SK-N-SH (cell line): ENCODE data around the gene METTL1. TPM values are rescaled to one million over a fixed set of nuclear protein-coding genes. Genes with fewer than 3 reads are reported as not detected.

ENCODE experiments used
- CTCF ChIA-PET: fragments of 300-600, 350-600 bp; formaldehyde crosslinking; extraction: SDS; loops from one replicate; lab custom pipeline; 2021; lab: Yijun Ruan, JAX
- POLR2A ChIA-PET: fragments of 350-600 bp; sonication (Branson Sonifier 250); formaldehyde crosslinking; extraction: SDS; loops from one replicate; lab custom pipeline; 2020; ENCODE audit warnings: antibody characterized with exemption, inconsistent platforms; lab: Yijun Ruan, JAX
- DNase-seq: peaks from one replicate; pipeline ENCODE4 v3.0.0; 2012
- H2AFZ ChIP-seq: fragments of 200-600 bp; sonication (generic); 2 replicates; pipeline ENCODE4 v1.8.1; 2016; ENCODE audit warnings: antibody characterized with exemption, mild to moderate bottlenecking, low read depth
- H3F3A ChIP-seq: fragments of 200-600 bp; sonication (generic); replicated peaks from 2 replicates; pipeline ENCODE3; 2016; ENCODE audit warnings: antibody characterized with exemption, mild to moderate bottlenecking; ENCODE audit not compliant: insufficient read depth
- H3K27ac ChIP-seq, 2 experiments: fragments of 200-500 bp in 1 of 2; fragments of 200-600 bp in 1 of 2; sonication (Bioruptor generic) in 1 of 2; sonication (generic), shearing (Covaris generic) in 1 of 2; 2 replicates each; pipeline versions ENCODE4 v1.5.1 to v1.6.1; 2014 to 2016; ENCODE audit warnings: low read depth in 2 of 2, inconsistent platforms in 1 of 2, low read length in 1 of 2, mild to moderate bottlenecking in 1 of 2, mixed read lengths in 1 of 2
- H3K27me3 ChIP-seq: fragments of 200-600 bp; sonication (generic), shearing (Covaris generic); 2 replicates; pipeline ENCODE4 v1.6.1; 2016; ENCODE audit warnings: mixed run types; ENCODE audit not compliant: insufficient read depth
- H3K36me3 ChIP-seq, 2 experiments: fragments of 200-500 bp in 1 of 2; fragments of 200-600 bp in 1 of 2; sonication (Bioruptor generic) in 1 of 2; sonication (generic) in 1 of 2; replicated peaks in 1 of 2; 2 replicates each; pipeline versions ENCODE3 to v1.5.1; 2014 to 2016; ENCODE audit warnings: low read length in 1 of 2, mild to moderate bottlenecking in 1 of 2; ENCODE audit not compliant: insufficient read depth in 2 of 2, control insufficient read depth in 1 of 2
- H3K4me1 ChIP-seq, 2 experiments: fragments of 200-500 bp in 1 of 2; fragments of 200-600 bp in 1 of 2; sonication (Bioruptor generic) in 1 of 2; sonication (generic), shearing (Covaris generic) in 1 of 2; 2 replicates each; pipeline versions ENCODE4 v1.5.1 to v1.6.1; 2014 to 2016; ENCODE audit warnings: low read depth in 1 of 2, low read length in 1 of 2, mixed run types in 1 of 2; ENCODE audit not compliant: insufficient read depth in 2 of 2, control insufficient read depth in 1 of 2
- H3K4me2 ChIP-seq: fragments of 200-600 bp; sonication (generic), shearing (Covaris generic); 2 replicates; pipeline ENCODE4 v1.6.1; 2017; ENCODE audit warnings: mixed run types
- H3K4me3 ChIP-seq, 2 experiments: fragments of 200-500 bp in 1 of 2; fragments of 200-600 bp in 1 of 2; sonication (Bioruptor generic) in 1 of 2; sonication (generic), shearing (Covaris generic) in 1 of 2; 2 replicates each; pipeline versions ENCODE4 v1.5.1 to v1.8.1; 2014 to 2016; ENCODE audit warnings: low read depth in 2 of 2, inconsistent platforms in 1 of 2, low read length in 1 of 2, mild to moderate bottlenecking in 1 of 2, mixed read lengths in 1 of 2, moderate library complexity in 1 of 2
- H3K79me2 ChIP-seq: fragments of 200-600 bp; sonication (generic); 2 replicates; pipeline ENCODE4 v1.8.1; 2017; ENCODE audit warnings: mild to moderate bottlenecking; ENCODE audit not compliant: insufficient read depth
- H3K9ac ChIP-seq: fragments of 200-600 bp; sonication (generic); 2 replicates; pipeline ENCODE4 v1.6.1; 2017; ENCODE audit warnings: mixed run types
- H3K9me2 ChIP-seq: fragments of 200-600 bp; sonication (generic); 2 replicates; pipeline ENCODE4 v1.6.1; 2017; ENCODE audit warnings: mixed run types
- H3K9me3 ChIP-seq: fragments of 200-600 bp; sonication (generic); 2 replicates; pipeline ENCODE4 v1.6.1; 2017; ENCODE audit warnings: mixed run types, mild to moderate bottlenecking, moderate library complexity
- H4K20me1 ChIP-seq: fragments of 200-600 bp; sonication (generic); 2 replicates; pipeline ENCODE4 v1.6.1; 2017; ENCODE audit warnings: mild to moderate bottlenecking, mixed run types; ENCODE audit not compliant: insufficient read depth
- EP300 ChIP-seq, 2 experiments: IDR thresholded peaks; 2 replicates each; pipeline versions ENCODE4 v1.4.0 to v1.6.1; 2012; ENCODE audit warnings: borderline replicate concordance in 1 of 2, low read depth in 1 of 2, low read length in 1 of 2
- FOSL2 ChIP-seq: IDR thresholded peaks from 2 replicates; pipeline ENCODE4 v1.4.0; 2012; ENCODE audit warnings: low read depth, mild to moderate bottlenecking, moderate library complexity, borderline replicate concordance
- MAX ChIP-seq: IDR thresholded peaks from 2 replicates; pipeline ENCODE4 v1.4.0; 2012; ENCODE audit warnings: low read depth
- MEF2A ChIP-seq: IDR thresholded peaks from 2 replicates; pipeline ENCODE4 v1.4.0; 2012; ENCODE audit warnings: low read depth, borderline replicate concordance
- MXI1 ChIP-seq: IDR thresholded peaks from 2 replicates; pipeline ENCODE4 v1.6.1; 2012; ENCODE audit warnings: mild to moderate bottlenecking, low read depth, low read length, improper control_type of control experiment
- NRF1 ChIP-seq: IDR thresholded peaks from 2 replicates; pipeline ENCODE4 v1.6.1; 2012; ENCODE audit warnings: low read depth, mild to moderate bottlenecking, low read length
- PBX3 ChIP-seq: IDR thresholded peaks from 2 replicates; pipeline ENCODE4; 2012
- POLR2AphosphoS5 ChIP-seq: IDR thresholded peaks from 2 replicates; pipeline ENCODE4 v1.6.1; 2012; ENCODE audit warnings: low read depth, low read length
- TAF1 ChIP-seq: IDR thresholded peaks from 2 replicates; pipeline ENCODE4 v1.6.1; 2012; ENCODE audit warnings: low read depth, mild to moderate bottlenecking, low read length, moderate library complexity, borderline replicate concordance
- TEAD4 ChIP-seq: IDR thresholded peaks from 2 replicates; pipeline ENCODE4 v1.4.0; 2012; ENCODE audit warnings: mild to moderate bottlenecking, borderline replicate concordance; ENCODE audit not compliant: insufficient read depth
- USF1 ChIP-seq: IDR thresholded peaks from 2 replicates; pipeline ENCODE4 v1.4.0; 2012; ENCODE audit warnings: low read depth, borderline replicate concordance
- WGBS: methylation state at CpG from one replicate; pipeline ENCODE4 v1.1.6; 2017; ENCODE audit warnings: low lambda C conversion rate; 5-methylcytosine and 5-hydroxymethylcytosine counted together
- polyA plus RNA-seq, 3 experiments: library from polyadenylated mRNA; depleted of rRNA; stranded (reverse); fragments of >200 nt; gene quantifications; 2 replicates each; pipeline ENCODE4 v1.2.3, GENCODE V29; 2012
- small RNA-seq, 7 experiments: library from RNA; depleted of rRNA; stranded (forward); fragments of <200 nt; gene quantifications; one replicate each; pipeline ENCODE3, GENCODE V24; 2012

METTL1 gene
- polyA plus RNA-seq, 1 of the 3 experiments (the other 2 are of a cell fraction) = 28.0 TPM

DNA sequence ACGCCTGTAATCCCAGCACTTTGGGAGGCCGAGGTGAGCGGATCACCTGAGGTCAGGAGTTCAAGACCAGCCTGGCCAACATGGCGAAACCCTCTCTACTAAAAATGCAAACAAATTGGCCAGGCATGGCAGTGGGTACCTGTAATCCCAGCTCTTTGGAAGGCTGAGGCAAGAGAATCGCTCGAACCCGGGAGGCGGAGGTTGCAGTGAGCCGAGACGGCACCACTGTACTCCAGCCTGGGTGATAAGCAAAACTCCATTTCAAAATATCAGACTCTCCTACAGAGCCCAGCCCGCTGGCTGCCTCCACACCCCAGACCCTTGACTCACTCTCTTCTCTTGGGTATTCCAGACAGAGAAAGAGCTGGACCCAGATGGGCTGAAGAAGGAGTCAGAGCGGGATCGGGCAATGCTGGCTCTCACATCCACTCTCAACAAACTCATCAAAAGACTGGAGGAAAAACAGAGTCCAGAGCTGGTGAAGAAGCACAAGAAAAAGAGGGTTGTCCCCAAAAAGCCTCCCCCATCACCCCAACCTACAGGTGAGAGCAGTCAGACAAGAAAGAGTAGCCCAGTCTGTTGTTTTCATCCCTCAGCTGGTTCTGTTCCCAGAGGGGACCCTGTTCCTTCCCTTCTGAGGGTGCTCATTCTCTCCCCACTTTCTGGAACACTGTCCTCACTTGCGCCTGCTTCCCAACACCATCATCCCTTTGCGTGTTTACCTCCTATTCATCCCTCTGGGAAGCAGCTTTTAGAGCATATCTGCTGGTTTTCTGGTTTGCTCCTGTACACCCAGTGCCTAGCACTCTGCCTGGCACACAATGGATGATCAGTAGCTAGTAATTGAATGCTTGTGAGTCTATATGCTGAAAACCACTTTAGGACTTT, 53.0 kb downstream of the METTL1 start:
- ChIA-PET POLR2A (no interaction called here), CTCF (interaction anchor here (1.1 to 9.4 kb wide), 5 partner anchors 17 to 136 kb away, joined by 3 to 133 read pairs (median 5); partner anchors contain the start of gene AGAP2)
- Histone ChIP-seq H3K4me2 (no peak overlapping the region), H2AFZ (no peak overlapping the region), H3K9ac (no peak overlapping the region), H3K9me3 (no peaks in the 10 kb centered on the region), H4K20me1 (no peaks in the 10 kb centered on the region), H3K36me3 (peaks cover 12 to 43% of the 10 kb centered on the region in 2 experiments), H3K4me1 (no peaks in the 10 kb centered on the region), H3K9me2 (no peaks in the 10 kb centered on the region), H3K27ac (no peak overlapping the region), H3K79me2 (no peaks in the 10 kb centered on the region), H3F3A (peaks cover 7% of the 10 kb centered on the region), H3K27me3 (no peaks in the 10 kb centered on the region), H3K4me3 (no peak overlapping the region)
- TF ChIP-seq POLR2AphosphoS5 (no peak), FOSL2 (no peak), MEF2A (no peak), USF1 (no peak), NRF1 (no peak), TAF1 (no peak), PBX3 (no peak), TEAD4 (no peak), MAX (no peak), EP300 (IDR thresholded peaks at IDR 0.05; ENCODE audit: borderline replicate concordance in 1 of 2, low read depth in 1 of 2, low read length in 1 of 2) (no peak), MXI1 (no peak)
- DNase-seq = no peak
- 99% methylated on average over 15 of the region's 15 CpGs for WGBS

Small RNA genes within 50 kb of the gene (small RNA-seq; reads per million reads assigned to genes)
- gene RNU6-1083P = 0 reads per million in 7 experiments

Other genes with a start within 250 kb of the METTL1 start
- 3.6 and 8.6 TPM in 2 replicates for gene MBD6, start 249.3 kb downstream of the METTL1 start, polyA plus RNA-seq (2012; rRNA removed)
- 122 and 139 TPM in 2 replicates for gene DCTN2, start 224.9 kb downstream of the METTL1 start, polyA plus RNA-seq (2012; rRNA removed)
- gene KIF5A, start 222.1 kb downstream of the METTL1 start, polyA plus RNA-seq (2012; rRNA removed) = 6.2 and 8.9 TPM in 2 replicates
- gene PIP4K2C, start 180.9 kb downstream of the METTL1 start, polyA plus RNA-seq (2012; rRNA removed) = 34.2 and 40.1 TPM in 2 replicates
- 61.2 and 62.6 TPM in 2 replicates for gene DTX3, start 167.3 kb downstream of the METTL1 start, polyA plus RNA-seq (2012; rRNA removed)
- 48.1 and 51.6 TPM in 2 replicates for gene ARHGEF25, start 160.7 kb downstream of the METTL1 start, polyA plus RNA-seq (2012; rRNA removed)
- gene B4GALNT1, start 138.9 kb downstream of the METTL1 start, polyA plus RNA-seq (2012; rRNA removed) = 5.2 and 5.3 TPM in 2 replicates
- gene OS9, start 78.0 kb downstream of the METTL1 start, polyA plus RNA-seq (2012; rRNA removed) = 280 and 362 TPM in 2 replicates
- 3.9 and 5.2 TPM in 2 replicates for gene AGAP2, start 33.4 kb downstream of the METTL1 start, polyA plus RNA-seq (2012; rRNA removed)
- gene TSPAN31, start 27.1 kb downstream of the METTL1 start, polyA plus RNA-seq (2012; rRNA removed) = 36.8 and 42.8 TPM in 2 replicates
- 324 and 395 TPM in 2 replicates for gene CDK4, start 19.8 kb downstream of the METTL1 start, polyA plus RNA-seq (2012; rRNA removed)
- gene MARCHF9, start 17.0 kb downstream of the METTL1 start, polyA plus RNA-seq (2012; rRNA removed) = 21.2 and 24.2 TPM in 2 replicates
- gene CYP27B1, start 5.0 kb downstream of the METTL1 start, polyA plus RNA-seq (2012; rRNA removed) = 1.7 and 2.3 TPM in 2 replicates
- 10.3 and 10.8 TPM in 2 replicates for gene EEF1AKMT3, start 509 bp upstream of the METTL1 start, polyA plus RNA-seq (2012; rRNA removed)
- 23.0 and 28.7 TPM in 2 replicates for gene TSFM, start 10.7 kb upstream of the METTL1 start, polyA plus RNA-seq (2012; rRNA removed)
- gene AVIL, start 46.6 kb upstream of the METTL1 start, polyA plus RNA-seq (2012; rRNA removed) = 4.7 and 5.2 TPM in 2 replicates
- gene CTDSP2, start 74.6 kb upstream of the METTL1 start, polyA plus RNA-seq (2012; rRNA removed) = 117 and 119 TPM in 2 replicates
- 6.4 and 6.6 TPM in 2 replicates for gene ATP23, start 169.5 kb upstream of the METTL1 start, polyA plus RNA-seq (2012; rRNA removed)